ENCODE data around the gene TMOD1.

The TMOD1 gene

DNA sequence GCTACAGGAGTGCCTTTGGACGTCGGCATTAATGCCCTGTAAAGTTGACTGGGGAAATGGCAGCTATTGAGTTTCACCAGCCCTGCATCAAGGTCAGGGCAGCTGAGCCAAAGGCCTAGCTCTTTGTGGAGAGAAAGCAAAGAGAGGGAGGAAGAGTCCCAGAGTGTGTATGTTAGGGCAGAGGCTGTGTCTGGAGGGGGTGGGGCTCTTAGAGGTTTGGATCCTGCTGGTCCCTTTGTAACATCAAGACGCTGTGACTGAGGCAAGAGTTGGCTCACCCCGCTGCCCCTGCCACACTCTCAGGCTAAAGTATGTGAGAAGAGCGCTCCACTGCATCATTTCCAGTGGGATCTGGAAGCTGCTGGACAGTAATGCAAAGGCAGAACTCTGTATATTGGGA is 34.3 kb downstream of the TMOD1 start:
- no peak for TF ChIP-seq PPARA (CRISPR knock-in tag; IDR thresholded peaks at IDR 0.05; ENCODE audit: borderline replicate concordance)
- TF ChIP-seq TOX (CRISPR knock-in tag; IDR thresholded peaks at IDR 0.05; ENCODE audit: borderline replicate concordance) = no peak
- TF ChIP-seq CSDC2 (CRISPR knock-in tag; IDR thresholded peaks at IDR 0.05) = no peak
- no peak for TF ChIP-seq BACH2 (CRISPR knock-in tag; IDR thresholded peaks at IDR 0.05; ENCODE audit: borderline replicate concordance)
- no peak for TF ChIP-seq ZNF565 (CRISPR knock-in tag; conservative IDR thresholded peaks at IDR 0.05; ENCODE audit: low read depth)
- TF ChIP-seq ISL1 (CRISPR knock-in tag; IDR thresholded peaks at IDR 0.05) = no peak
- no peak for TF ChIP-seq POU6F1 (CRISPR knock-in tag; IDR thresholded peaks at IDR 0.05; ENCODE audit: borderline replicate concordance, low read depth)
- ATAC-seq = no peak

- no peak for TF ChIP-seq ZFP3 (CRISPR knock-in tag; IDR thresholded peaks at IDR 0.05)
- no peak for TF ChIP-seq ZC3H10 (CRISPR knock-in tag; IDR thresholded peaks at IDR 0.05)
- no peak for TF ChIP-seq ARNTL (CRISPR knock-in tag; IDR thresholded peaks at IDR 0.05; ENCODE audit: borderline replicate concordance, low read depth)
- no peak for ATAC-seq
Measured at GRCh38 chr9:97536480-97536879, 35.0 kb downstream of the TMOD1 start.

DNA sequence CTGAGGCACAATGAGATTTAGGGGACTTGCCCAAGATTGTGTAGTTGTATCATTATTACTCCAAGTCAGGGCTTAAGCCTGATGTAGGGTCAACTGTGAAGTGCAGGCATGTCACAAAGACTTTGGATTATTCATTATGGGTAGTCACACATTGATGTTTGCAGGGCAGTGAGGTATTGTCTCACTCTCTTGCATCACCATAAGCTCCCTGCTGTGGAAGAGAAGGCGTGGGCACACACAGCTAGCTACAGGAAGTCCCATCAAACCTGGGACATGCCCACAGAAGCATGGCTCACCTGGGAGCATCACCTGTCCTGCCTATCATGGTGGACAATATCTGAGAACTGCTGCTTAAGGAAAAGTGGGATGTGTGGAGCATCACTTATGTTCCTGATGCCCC is 42.1 kb downstream of the TMOD1 start:
- no peak for TF ChIP-seq CSDC2 (CRISPR knock-in tag; IDR thresholded peaks at IDR 0.05)
- TF ChIP-seq ZFP3 (CRISPR knock-in tag; IDR thresholded peaks at IDR 0.05) = no peak
- no peak for TF ChIP-seq BACH2 (CRISPR knock-in tag; IDR thresholded peaks at IDR 0.05; ENCODE audit: borderline replicate concordance)
- TF ChIP-seq ZC3H10 (CRISPR knock-in tag; IDR thresholded peaks at IDR 0.05) = no peak
- TF ChIP-seq ZNF565 (CRISPR knock-in tag; conservative IDR thresholded peaks at IDR 0.05; ENCODE audit: low read depth) = no peak
- no peak for TF ChIP-seq ARNTL (CRISPR knock-in tag; IDR thresholded peaks at IDR 0.05; ENCODE audit: borderline replicate concordance, low read depth)
- TF ChIP-seq OSR1 (CRISPR knock-in tag; IDR thresholded peaks at IDR 0.05) = no peak
- no peak for TF ChIP-seq PATZ1 (CRISPR knock-in tag; IDR thresholded peaks at IDR 0.05; ENCODE audit: borderline replicate concordance)
- TF ChIP-seq, protein P1, sequence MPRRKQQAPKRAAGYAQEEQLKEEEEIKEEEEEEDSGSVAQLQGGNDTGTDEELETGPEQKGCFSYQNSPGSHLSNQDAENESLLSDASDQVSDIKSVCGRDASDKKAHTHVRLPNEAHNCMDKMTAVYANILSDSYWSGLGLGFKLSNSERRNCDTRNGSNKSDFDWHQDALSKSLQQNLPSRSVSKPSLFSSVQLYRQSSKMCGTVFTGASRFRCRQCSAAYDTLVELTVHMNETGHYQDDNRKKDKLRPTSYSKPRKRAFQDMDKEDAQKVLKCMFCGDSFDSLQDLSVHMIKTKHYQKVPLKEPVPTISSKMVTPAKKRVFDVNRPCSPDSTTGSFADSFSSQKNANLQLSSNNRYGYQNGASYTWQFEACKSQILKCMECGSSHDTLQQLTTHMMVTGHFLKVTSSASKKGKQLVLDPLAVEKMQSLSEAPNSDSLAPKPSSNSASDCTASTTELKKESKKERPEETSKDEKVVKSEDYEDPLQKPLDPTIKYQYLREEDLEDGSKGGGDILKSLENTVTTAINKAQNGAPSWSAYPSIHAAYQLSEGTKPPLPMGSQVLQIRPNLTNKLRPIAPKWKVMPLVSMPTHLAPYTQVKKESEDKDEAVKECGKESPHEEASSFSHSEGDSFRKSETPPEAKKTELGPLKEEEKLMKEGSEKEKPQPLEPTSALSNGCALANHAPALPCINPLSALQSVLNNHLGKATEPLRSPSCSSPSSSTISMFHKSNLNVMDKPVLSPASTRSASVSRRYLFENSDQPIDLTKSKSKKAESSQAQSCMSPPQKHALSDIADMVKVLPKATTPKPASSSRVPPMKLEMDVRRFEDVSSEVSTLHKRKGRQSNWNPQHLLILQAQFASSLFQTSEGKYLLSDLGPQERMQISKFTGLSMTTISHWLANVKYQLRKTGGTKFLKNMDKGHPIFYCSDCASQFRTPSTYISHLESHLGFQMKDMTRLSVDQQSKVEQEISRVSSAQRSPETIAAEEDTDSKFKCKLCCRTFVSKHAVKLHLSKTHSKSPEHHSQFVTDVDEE (CRISPR knock-in tag; IDR thresholded peaks at IDR 0.05) = no peak
- no peak for TF ChIP-seq ZNF70 (CRISPR knock-in tag; IDR thresholded peaks at IDR 0.05)
- no peak for TF ChIP-seq GLIS3 (CRISPR knock-in tag; IDR thresholded peaks at IDR 0.05)
- no peak for TF ChIP-seq SNAI2 (CRISPR knock-in tag; IDR thresholded peaks at IDR 0.05)
- no peak for TF ChIP-seq TCF4 (CRISPR knock-in tag; IDR thresholded peaks at IDR 0.05; ENCODE audit: borderline replicate concordance)
- TF ChIP-seq ZNF8 (CRISPR knock-in tag; IDR thresholded peaks at IDR 0.05) = no peak
- no peak for TF ChIP-seq PPARA (CRISPR knock-in tag; IDR thresholded peaks at IDR 0.05; ENCODE audit: borderline replicate concordance)
- no peak for TF ChIP-seq ESRRG (CRISPR knock-in tag; IDR thresholded peaks at IDR 0.05)
- TF ChIP-seq, protein P2, sequence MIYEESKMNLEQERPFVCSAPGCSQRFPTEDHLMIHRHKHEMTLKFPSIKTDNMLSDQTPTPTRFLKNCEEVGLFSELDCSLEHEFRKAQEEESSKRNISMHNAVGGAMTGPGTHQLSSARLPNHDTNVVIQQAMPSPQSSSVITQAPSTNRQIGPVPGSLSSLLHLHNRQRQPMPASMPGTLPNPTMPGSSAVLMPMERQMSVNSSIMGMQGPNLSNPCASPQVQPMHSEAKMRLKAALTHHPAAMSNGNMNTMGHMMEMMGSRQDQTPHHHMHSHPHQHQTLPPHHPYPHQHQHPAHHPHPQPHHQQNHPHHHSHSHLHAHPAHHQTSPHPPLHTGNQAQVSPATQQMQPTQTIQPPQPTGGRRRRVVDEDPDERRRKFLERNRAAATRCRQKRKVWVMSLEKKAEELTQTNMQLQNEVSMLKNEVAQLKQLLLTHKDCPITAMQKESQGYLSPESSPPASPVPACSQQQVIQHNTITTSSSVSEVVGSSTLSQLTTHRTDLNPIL (CRISPR knock-in tag; IDR thresholded peaks at IDR 0.05; ENCODE audit: low read depth) = no peak
- no peak for TF ChIP-seq ZFP30 (CRISPR knock-in tag; IDR thresholded peaks at IDR 0.05)
- TF ChIP-seq RARB (CRISPR knock-in tag; IDR thresholded peaks at IDR 0.05) = no peak
- no peak for TF ChIP-seq ISL1 (CRISPR knock-in tag; IDR thresholded peaks at IDR 0.05)
- ATAC-seq = no peak

GRCh38 chr9:97545486-97545885 is 44.0 kb downstream of the TMOD1 start:
- ATAC-seq = no peak
- TF ChIP-seq RARB (CRISPR knock-in tag; IDR thresholded peaks at IDR 0.05) (no peak), ZC3H10 (CRISPR knock-in tag; IDR thresholded peaks at IDR 0.05) (no peak), TCF4 (CRISPR knock-in tag; IDR thresholded peaks at IDR 0.05; ENCODE audit: borderline replicate concordance) (no peak), ARNTL (CRISPR knock-in tag; IDR thresholded peaks at IDR 0.05; ENCODE audit: borderline replicate concordance, low read depth) (no peak), ZFP30 (CRISPR knock-in tag; IDR thresholded peaks at IDR 0.05) (no peak), POU6F1 (CRISPR knock-in tag; IDR thresholded peaks at IDR 0.05; ENCODE audit: borderline replicate concordance, low read depth) (no peak), PPARA (CRISPR knock-in tag; IDR thresholded peaks at IDR 0.05; ENCODE audit: borderline replicate concordance) (no peak)
- TF ChIP-seq, protein P1 (CRISPR knock-in tag; IDR thresholded peaks at IDR 0.05) = no peak

All from SK-N-SH treated with all-trans-retinoic acid at 6 μM for 48 hours (cell line).